Measurements from ENCODE around the gene CLASP1. TPM values are rescaled to one million over a fixed set of nuclear protein-coding genes. Genes with fewer than 3 reads are reported as not detected.

The CLASP1 gene
- total and polyA plus RNA-seq, 2 of the 8 experiments (the other 6 are each of a cell fraction or from before 2014, with no cell fraction given): 7.3 to 53.9 TPM

- WGBS, 2 experiments (ENCODE audit: extremely low coverage in 1 of 2, insufficient coverage in 1 of 2, insufficient read length in 1 of 2, insufficient replicate concordance in 2 of 2, low coverage in 1 of 2, low lambda C conversion rate in 2 of 2, missing lambda C conversion rate in 1 of 2): 80% methylated on average over 2 of the region's 2 CpGs; no CpG with 5 or more reads in 1 of the 2 experiments
- no peak overlapping the region for H4K91ac ChIP-seq (replicated peaks; ENCODE audit: insufficient read length, low read length)
- H3K18ac ChIP-seq (ENCODE audit: extremely low read depth, low read length): no peak overlapping the region
- H2BK120ac ChIP-seq (replicated peaks; ENCODE audit: low read depth, low read length): no peak overlapping the region
- no peak overlapping the region for H3K27ac ChIP-seq (ENCODE audit: low read depth, low read length)
- DNase-seq (ENCODE audit: low read depth in 1 of 2, low spot score in 2 of 2) (no peak), FAIRE-seq (no peak)
- H4K5ac ChIP-seq (ENCODE audit: insufficient read length, low read depth, low read length): no peak overlapping the region
- no peaks in the 10 kb centered on the region for H4K20me1 ChIP-seq (replicated peaks in 1 of 2; ENCODE audit: control insufficient read depth in 1 of 2, insufficient read depth in 2 of 2, low read length in 2 of 2)
- no peak overlapping the region for H4K8ac ChIP-seq (ENCODE audit: extremely low read depth, insufficient read depth, low read length)
- POLR2A ChIA-PET (ENCODE audit: partially characterized antibody): interaction anchor here (1.2 to 1.4 kb wide), 2 partner anchors 10 to 31 kb away, joined by 3 to 4 read pairs; partner anchors contain the start of gene RNU4ATAC
- no peak overlapping the region for H3K23ac ChIP-seq (ENCODE audit: insufficient read length)
- peaks cover 0 to 6% of the 10 kb centered on the region in 2 experiments; a peak in 1 of 4 replicates for H3K9me3 ChIP-seq (ENCODE audit: insufficient read depth in 2 of 2, low read depth in 1 of 2, low read length in 1 of 2)
- no peak overlapping the region for H2AFZ ChIP-seq (ENCODE audit: low read length)
- H3K79me1 ChIP-seq (ENCODE audit: low read depth, low read length): peaks cover 17% of the 10 kb centered on the region; the same call in 1 of the 2 replicates
- no peaks in the 10 kb centered on the region for H3K23me2 ChIP-seq (ENCODE audit: low read depth, low read length)
- no peak overlapping the region for H3K4me2 ChIP-seq (ENCODE audit: insufficient read depth in 1 of 2, low read depth in 2 of 2, low read length in 2 of 2)
- no peak overlapping the region for H2BK5ac ChIP-seq (ENCODE audit: low read depth, low read length)
- peaks cover 0 to 6% (median 0%) of the 10 kb centered on the region in 4 experiments; a peak in 2 of 7 replicates for H3K4me1 ChIP-seq (replicated peaks in 1 of 4; ENCODE audit: control insufficient read depth in 3 of 4, insufficient read depth in 4 of 4, low read length in 3 of 4)
- H3K79me2 ChIP-seq (ENCODE audit: control insufficient read depth in 1 of 2, insufficient read depth in 2 of 2, low read length in 2 of 2): peaks cover 7 to 70% of the 10 kb centered on the region in 2 experiments; a peak in 3 of 4 replicates
- H3K14ac ChIP-seq (ENCODE audit: insufficient read length): no peak overlapping the region
- H2AK5ac ChIP-seq (ENCODE audit: low read depth, low read length): no peak overlapping the region
- H3K36me3 ChIP-seq (ENCODE audit: control insufficient read depth in 2 of 4, insufficient read depth in 4 of 4, low read length in 3 of 4): no peaks in the 10 kb centered on the region
- H3K27me3 ChIP-seq (replicated peaks in 1 of 4; ENCODE audit: control insufficient read depth in 3 of 4, extremely low read depth in 1 of 4, insufficient read depth in 3 of 4, low read length in 3 of 4): no peaks in the 10 kb centered on the region
- TF ChIP-seq EZH2 (IDR thresholded peaks at IDR 0.05; ENCODE audit: low read depth, low read length, severe bottlenecking) (no peak), TAF7 (optimal IDR thresholded peaks at IDR 0.05; ENCODE audit: borderline replicate concordance, low read depth, low read length) (no peak), GTF2F1 (IDR thresholded peaks at IDR 0.05; ENCODE audit: borderline replicate concordance, low read depth, low read length) (no peak), NRF1 (IDR thresholded peaks at IDR 0.05; ENCODE audit: low read depth, low read length) (no peak), USF2 (IDR thresholded peaks at IDR 0.05; ENCODE audit: low read length) (no peak), SP1 (IDR thresholded peaks at IDR 0.05; ENCODE audit: low read depth, low read length) (no peak), POU5F1 (IDR thresholded peaks at IDR 0.05; ENCODE audit: low read depth, low read length) (no peak), SIX5 (IDR thresholded peaks at IDR 0.05; ENCODE audit: low read depth, low read length) (no peak), YY1 (IDR thresholded peaks at IDR 0.05; ENCODE audit: low read depth, low read length) (no peak), TAF1 (IDR thresholded peaks at IDR 0.05; ENCODE audit: low read depth, low read length) (no peak), CBX5 (IDR thresholded peaks at IDR 0.05; ENCODE audit: low read depth, low read length) (no peak)
- no peak overlapping the region for H2BK15ac ChIP-seq (ENCODE audit: low read length)
- H2BK12ac ChIP-seq (ENCODE audit: low read depth, low read length): no peak overlapping the region
- H3K56ac ChIP-seq (replicated peaks; ENCODE audit: insufficient read length, low read depth, low read length): no peak overlapping the region
- CTCF ChIA-PET (ENCODE audit: partially characterized antibody): interaction anchor here (0.6 to 1.4 kb wide), 2 partner anchors 25 to 1555 kb away, joined by 4 to 5 read pairs; no protein-coding TSS in a partner anchor
- no peak overlapping the region for H2BK20ac ChIP-seq (ENCODE audit: low read length)
- no peak overlapping the region for H3K4ac ChIP-seq (replicated peaks; ENCODE audit: insufficient read length, low read depth, low read length)
- no peak overlapping the region for H3K9ac ChIP-seq (replicated peaks in 1 of 4; ENCODE audit: extremely low read depth in 1 of 4, low read depth in 3 of 4, low read length in 3 of 4)
- H3K4me3 ChIP-seq (ENCODE audit: extremely low read depth in 1 of 4, insufficient read depth in 2 of 4, low read depth in 3 of 4, low read length in 4 of 4): no peak overlapping the region
Observed at GRCh38 chr2:121561617-121562268, 87.5 kb downstream of the CLASP1 start.

Data from H1 (cell line).